GM21723 (cell line): Measurements from ENCODE around the gene PCGF6.
"Not testable (repeated sequence)": the region's sequence is repeated elsewhere in the genome, so short reads cannot be mapped to it uniquely, and the experiment has no call there.

Source experiments
- ATAC-seq: cut with Tn5 transposase; IDR thresholded peaks from one replicate; pipeline ENCODE4 v1.9.1; 2021; ENCODE audit warnings: mild to moderate bottlenecking, moderate library complexity; ENCODE audit not compliant: unreplicated experiment

Gene PCGF6

DNA sequence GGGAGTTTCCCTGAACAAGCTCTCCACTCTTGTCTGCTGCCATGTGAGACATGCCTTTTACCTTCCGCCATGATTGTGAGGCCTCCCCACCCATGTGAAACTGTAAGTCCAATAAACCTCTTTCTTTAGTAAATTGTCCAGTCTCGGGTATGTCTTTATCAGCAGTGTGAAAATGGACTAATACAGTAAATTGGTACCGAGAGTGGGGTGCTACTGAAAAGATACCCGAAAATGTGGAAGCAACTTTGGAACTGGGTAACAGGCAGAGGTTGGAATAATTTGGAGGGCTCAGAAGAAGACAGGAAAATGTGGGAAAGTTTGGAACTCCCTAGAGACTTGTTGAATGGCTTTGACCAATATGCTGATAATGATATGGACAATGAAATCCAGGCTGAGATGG lies 92.0 kb downstream of the PCGF6 start:
- ATAC-seq, result not testable (repeated sequence)

- no peak for ATAC-seq
Observed at GRCh38 chr10:103257812-103258211, 93.1 kb downstream of the PCGF6 start.

GRCh38 chr10:103256613-103257012 lies 94.3 kb downstream of the PCGF6 start:
- no peak for ATAC-seq

DNA sequence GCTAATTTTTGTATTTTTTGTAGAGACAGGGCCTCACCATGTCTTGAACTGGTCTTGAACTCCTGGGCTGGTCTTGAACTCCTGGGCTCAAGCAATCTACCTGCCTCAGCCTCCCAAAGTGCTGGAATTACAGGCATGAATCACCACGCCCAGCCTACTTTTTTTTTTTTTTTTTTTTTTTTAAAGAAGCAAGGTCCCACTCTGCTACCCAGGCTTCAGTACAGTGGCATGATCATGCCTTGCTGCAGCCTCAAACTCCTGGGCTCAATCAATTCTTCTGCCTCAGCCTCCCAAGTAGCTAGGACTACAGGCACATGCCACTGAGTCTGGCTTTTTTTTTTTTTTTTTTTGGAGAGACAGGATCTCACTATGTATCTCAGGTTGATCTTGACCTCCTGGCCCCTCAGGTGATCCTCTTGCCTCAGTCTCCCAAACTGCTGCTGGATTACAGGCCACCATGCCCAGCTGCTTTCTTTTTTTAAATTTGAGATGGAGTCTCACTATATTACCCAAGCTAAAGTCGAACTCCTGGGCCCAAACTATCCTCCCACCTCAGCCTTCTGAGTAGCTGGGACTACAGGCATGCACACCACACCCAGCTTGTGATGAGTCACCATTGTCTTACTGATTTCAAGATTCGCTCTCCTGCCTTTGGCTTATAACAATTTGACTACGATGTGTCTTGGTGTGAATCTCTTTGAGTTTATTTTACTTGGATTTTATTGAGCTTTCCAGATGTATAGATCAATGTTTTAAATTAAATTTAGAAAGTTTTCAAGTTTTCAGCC lies 96.2 kb downstream of the PCGF6 start:
- no peak for ATAC-seq

GRCh38 chr10:103254113-103254512 lies 96.8 kb downstream of the PCGF6 start:
- no peak for ATAC-seq
